ENCODE measurements around the gene GLRX5.

Gene GLRX5

DNA sequence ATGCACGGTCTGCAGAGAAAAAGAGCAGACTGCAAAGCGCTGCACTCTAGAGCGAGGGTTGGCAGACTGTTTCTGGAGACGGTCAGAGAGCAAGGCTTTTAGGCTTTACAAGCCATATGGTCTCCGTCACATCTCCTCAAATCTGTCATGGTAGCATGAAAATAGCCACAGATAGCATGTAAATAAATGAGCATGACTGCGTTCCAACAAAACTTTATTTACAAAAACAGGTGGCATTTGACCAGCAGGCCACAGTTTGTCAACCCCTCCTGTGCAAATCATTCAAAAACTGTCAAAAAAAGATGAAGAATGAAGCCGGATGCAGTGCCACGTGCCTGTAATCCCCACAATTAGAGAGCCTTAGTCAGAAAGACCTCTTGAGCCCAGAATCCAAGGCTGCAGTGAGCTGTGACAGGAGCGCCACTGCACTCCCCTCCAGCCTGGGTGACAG is 37.3 kb upstream of the GLRX5 start:
- no peak for DNase-seq (ENCODE audit: low read depth, low spot score)
- no peak overlapping the region for H3K4me3 ChIP-seq (ENCODE audit: low read depth, low read length)
- POLR2A ChIA-PET = no interaction called here
- TF ChIP-seq, protein P1, sequence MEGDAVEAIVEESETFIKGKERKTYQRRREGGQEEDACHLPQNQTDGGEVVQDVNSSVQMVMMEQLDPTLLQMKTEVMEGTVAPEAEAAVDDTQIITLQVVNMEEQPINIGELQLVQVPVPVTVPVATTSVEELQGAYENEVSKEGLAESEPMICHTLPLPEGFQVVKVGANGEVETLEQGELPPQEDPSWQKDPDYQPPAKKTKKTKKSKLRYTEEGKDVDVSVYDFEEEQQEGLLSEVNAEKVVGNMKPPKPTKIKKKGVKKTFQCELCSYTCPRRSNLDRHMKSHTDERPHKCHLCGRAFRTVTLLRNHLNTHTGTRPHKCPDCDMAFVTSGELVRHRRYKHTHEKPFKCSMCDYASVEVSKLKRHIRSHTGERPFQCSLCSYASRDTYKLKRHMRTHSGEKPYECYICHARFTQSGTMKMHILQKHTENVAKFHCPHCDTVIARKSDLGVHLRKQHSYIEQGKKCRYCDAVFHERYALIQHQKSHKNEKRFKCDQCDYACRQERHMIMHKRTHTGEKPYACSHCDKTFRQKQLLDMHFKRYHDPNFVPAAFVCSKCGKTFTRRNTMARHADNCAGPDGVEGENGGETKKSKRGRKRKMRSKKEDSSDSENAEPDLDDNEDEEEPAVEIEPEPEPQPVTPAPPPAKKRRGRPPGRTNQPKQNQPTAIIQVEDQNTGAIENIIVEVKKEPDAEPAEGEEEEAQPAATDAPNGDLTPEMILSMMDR (IDR thresholded peaks at IDR 0.05; ENCODE audit: insufficient read depth, low read length, missing control alignments) = no peak
- CTCF ChIA-PET = no interaction called here

DNA sequence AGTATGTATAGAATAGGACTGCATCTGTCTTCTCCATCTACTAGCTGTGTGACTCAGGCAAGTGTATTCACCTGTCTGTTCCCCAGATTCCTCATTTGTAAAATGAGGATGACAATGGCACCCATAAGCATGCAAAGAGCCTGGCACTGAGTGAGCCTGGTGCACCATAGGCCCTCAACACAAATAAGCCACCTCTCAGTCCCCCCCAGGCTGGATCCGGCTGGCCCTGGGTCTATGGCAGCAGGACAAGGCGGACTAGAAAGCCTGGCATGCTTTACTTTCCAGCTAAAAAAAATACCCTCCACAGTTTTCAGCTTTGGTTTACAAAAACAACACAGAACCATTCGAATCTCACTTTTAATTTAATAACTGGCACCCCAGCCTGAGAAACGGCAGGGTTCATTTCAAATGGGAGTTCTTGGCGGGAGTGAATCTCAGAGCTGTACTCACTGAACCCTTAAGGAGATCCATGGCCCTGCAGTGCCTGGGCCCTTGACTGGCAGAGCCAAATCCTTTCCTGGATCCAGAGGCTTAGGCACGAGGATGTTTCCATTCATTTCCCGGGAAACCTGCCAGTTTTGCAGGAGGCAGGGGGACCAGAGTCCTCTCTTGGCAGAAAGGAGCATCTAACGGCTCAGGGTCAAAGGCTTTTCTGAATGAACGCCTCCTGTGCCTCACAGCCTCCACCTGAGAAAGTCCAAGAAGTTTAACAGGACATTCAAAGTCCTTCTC is 36.1 kb upstream of the GLRX5 start:
- no peak for DNase-seq (ENCODE audit: low read depth, low spot score)
- TF ChIP-seq, protein P1 (IDR thresholded peaks at IDR 0.05; ENCODE audit: insufficient read depth, low read length, missing control alignments) = no peak
- ChIA-PET CTCF (interaction anchor here (1.0 kb wide), 1 partner anchor 28 kb away, joined by 3 read pairs; no protein-coding TSS in a partner anchor), POLR2A (interaction anchor here (0.7 kb wide), 1 partner anchor 176 kb away, joined by 4 read pairs; no protein-coding TSS in a partner anchor)
- H3K4me3 ChIP-seq (ENCODE audit: low read depth, low read length) = no peak overlapping the region

DNA sequence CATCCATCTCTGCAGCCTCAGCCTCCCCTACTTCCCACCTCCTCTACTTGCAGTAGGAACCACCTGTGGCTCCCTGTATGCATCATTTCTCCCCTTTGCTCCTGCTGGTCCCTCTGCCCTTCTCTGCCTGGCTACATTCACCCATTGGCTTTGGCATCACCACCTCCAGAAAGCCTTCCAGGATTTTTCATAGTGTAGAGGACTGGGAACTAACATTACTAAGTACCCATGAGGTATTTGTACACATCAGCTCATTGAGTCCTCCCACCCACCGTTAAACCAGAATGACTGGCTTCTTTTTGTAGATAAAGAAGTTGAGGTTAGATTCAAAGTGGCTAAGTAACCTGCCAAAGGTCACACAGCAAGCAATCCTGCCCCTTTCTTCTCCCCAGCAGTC is 35.5 kb upstream of the GLRX5 start:
- CTCF ChIA-PET = interaction anchor here (1.0 to 2.4 kb wide), 2 partner anchors 17 to 28 kb away, joined by 3 to 9 read pairs; partner anchors contain the start of gene SYNE3
- no peak for DNase-seq (ENCODE audit: low read depth, low spot score)
- no peak overlapping the region for H3K4me3 ChIP-seq (ENCODE audit: low read depth, low read length)
- POLR2A ChIA-PET = interaction anchor here (0.7 kb wide), 1 partner anchor 175 kb away, joined by 4 read pairs; no protein-coding TSS in a partner anchor
- TF ChIP-seq, protein P1 (IDR thresholded peaks at IDR 0.05; ENCODE audit: insufficient read depth, low read length, missing control alignments) = no peak

DNA sequence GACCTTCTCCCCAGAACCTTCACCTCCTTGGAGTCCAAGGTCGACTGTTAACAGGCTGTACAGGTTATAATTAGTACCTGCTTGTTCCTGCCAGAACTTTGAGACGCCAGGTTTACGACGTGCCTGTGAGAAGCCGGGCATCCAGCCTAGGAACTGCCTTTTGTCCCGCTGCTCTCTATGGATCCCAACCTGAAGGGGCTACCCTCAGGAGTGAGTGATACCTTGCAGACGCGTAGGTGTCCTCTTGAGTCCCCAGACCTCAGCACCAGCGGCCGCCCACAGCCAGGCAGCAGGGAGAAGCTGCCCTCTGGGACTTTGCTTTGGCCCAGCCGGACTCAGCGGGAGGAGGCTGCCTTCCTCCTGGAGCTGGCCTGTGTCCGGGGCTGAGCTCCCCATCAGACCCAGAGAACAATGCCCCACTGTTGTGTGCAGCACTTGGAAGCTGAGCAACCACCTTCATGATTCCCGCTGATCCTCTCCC is 34.6 kb upstream of the GLRX5 start:
- no peak for DNase-seq (ENCODE audit: low read depth, low spot score)
- no peak overlapping the region for H3K4me3 ChIP-seq (ENCODE audit: low read depth, low read length)
- TF ChIP-seq, protein P1 (IDR thresholded peaks at IDR 0.05; ENCODE audit: insufficient read depth, low read length, missing control alignments) = no peak
- POLR2A ChIA-PET = interaction anchor here (1.5 kb wide), 1 partner anchor 23 kb away, joined by 5 read pairs; no protein-coding TSS in a partner anchor
- CTCF ChIA-PET = interaction anchor here (1.2 to 5.5 kb wide), 4 partner anchors 16 to 58 kb away, joined by 3 to 34 read pairs (median 8); partner anchors contain the start of gene SYNE3

DNA sequence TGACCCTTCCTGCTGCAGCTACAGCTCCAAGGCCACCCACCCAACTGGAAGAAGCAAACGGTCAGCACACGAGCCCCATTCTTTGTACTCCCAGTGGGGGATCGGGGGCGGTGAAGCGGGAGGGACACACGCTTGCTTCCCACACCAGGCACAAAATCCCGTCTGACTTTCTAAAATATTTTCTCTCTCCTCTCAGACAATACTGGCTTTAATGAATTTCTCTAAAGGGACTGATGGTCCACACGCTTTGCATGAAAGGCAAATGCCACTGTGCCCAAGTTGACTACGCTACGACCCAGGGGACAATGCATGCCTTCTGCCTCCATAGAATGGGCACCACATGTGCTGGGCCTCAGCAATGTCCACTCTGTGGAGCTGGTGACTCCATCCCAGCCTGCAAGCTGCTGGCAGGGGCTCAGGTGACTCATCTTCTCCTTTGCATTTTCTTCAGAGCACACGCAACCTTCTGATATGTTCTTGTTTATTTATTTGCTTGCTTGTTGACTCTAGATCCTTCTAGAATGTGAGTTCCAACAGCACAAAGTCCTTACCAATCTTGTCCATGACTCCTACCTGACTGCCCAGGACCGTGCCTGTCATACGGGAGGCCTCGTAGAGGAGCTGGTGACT is 34.0 kb upstream of the GLRX5 start:
- CTCF ChIA-PET = interaction anchor here (1.2 to 5.5 kb wide), 4 partner anchors 15 to 58 kb away, joined by 3 to 34 read pairs (median 8); partner anchors contain the start of gene SYNE3
- POLR2A ChIA-PET = interaction anchor here (0.9 to 1.5 kb wide), 3 partner anchors 15 to 22 kb away, joined by 3 to 5 read pairs (median 3); no protein-coding TSS in a partner anchor
- DNase-seq (ENCODE audit: low read depth, low spot score) = no peak

More for the DNA sequence above, 34.0 kb upstream of the GLRX5 start:
- H3K4me3 ChIP-seq (ENCODE audit: low read depth, low read length) = no peak overlapping the region
- TF ChIP-seq, protein P1 (IDR thresholded peaks at IDR 0.05; ENCODE audit: insufficient read depth, low read length, missing control alignments) = no peak

Data from AG04449 (cell line).